Measurements from ENCODE around the gene TBC1D2B.
"Not testable (repeated sequence)": the region's sequence is repeated elsewhere in the genome, so short reads cannot be mapped to it uniquely, and the experiment has no call there.

- TF ChIP-seq, protein P1, sequence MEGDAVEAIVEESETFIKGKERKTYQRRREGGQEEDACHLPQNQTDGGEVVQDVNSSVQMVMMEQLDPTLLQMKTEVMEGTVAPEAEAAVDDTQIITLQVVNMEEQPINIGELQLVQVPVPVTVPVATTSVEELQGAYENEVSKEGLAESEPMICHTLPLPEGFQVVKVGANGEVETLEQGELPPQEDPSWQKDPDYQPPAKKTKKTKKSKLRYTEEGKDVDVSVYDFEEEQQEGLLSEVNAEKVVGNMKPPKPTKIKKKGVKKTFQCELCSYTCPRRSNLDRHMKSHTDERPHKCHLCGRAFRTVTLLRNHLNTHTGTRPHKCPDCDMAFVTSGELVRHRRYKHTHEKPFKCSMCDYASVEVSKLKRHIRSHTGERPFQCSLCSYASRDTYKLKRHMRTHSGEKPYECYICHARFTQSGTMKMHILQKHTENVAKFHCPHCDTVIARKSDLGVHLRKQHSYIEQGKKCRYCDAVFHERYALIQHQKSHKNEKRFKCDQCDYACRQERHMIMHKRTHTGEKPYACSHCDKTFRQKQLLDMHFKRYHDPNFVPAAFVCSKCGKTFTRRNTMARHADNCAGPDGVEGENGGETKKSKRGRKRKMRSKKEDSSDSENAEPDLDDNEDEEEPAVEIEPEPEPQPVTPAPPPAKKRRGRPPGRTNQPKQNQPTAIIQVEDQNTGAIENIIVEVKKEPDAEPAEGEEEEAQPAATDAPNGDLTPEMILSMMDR (IDR thresholded peaks at IDR 0.05; ENCODE audit: poor library complexity, severe bottlenecking) = not testable (repeated sequence)
- not testable (repeated sequence) for TF ChIP-seq POLR2AphosphoS5 (IDR thresholded peaks at IDR 0.05); EZH2 (IDR thresholded peaks at IDR 0.05; ENCODE audit: borderline replicate concordance, insufficient read depth, low read length, poor library complexity, severe bottlenecking); REST (IDR thresholded peaks at IDR 0.05; ENCODE audit: borderline replicate concordance); TAF1 (IDR thresholded peaks at IDR 0.05; ENCODE audit: low read depth); EP300 (conservative IDR thresholded peaks at IDR 0.05; ENCODE audit: poor library complexity, severe bottlenecking); RAD21 (conservative IDR thresholded peaks at IDR 0.05); MXI1 (conservative IDR thresholded peaks at IDR 0.05; ENCODE audit: poor library complexity, severe bottlenecking); SMC3 (conservative IDR thresholded peaks at IDR 0.05; ENCODE audit: poor library complexity)
Observed at GRCh38 chr15:77952928-77953446, 124.5 kb downstream of the TBC1D2B start.

All from neural cell (in vitro differentiated cells).